ENCODE data around the gene PCED1A. TPM values are rescaled to one million over a fixed set of nuclear protein-coding genes. Genes with fewer than 3 reads are reported as not detected.

The PCED1A gene
- total RNA-seq, 1 donor from 2014 or later = 53.2 TPM

GRCh38 chr20:2816583-2817340, 23.7 kb downstream of the PCED1A start:
- TF ChIP-seq, protein P1, sequence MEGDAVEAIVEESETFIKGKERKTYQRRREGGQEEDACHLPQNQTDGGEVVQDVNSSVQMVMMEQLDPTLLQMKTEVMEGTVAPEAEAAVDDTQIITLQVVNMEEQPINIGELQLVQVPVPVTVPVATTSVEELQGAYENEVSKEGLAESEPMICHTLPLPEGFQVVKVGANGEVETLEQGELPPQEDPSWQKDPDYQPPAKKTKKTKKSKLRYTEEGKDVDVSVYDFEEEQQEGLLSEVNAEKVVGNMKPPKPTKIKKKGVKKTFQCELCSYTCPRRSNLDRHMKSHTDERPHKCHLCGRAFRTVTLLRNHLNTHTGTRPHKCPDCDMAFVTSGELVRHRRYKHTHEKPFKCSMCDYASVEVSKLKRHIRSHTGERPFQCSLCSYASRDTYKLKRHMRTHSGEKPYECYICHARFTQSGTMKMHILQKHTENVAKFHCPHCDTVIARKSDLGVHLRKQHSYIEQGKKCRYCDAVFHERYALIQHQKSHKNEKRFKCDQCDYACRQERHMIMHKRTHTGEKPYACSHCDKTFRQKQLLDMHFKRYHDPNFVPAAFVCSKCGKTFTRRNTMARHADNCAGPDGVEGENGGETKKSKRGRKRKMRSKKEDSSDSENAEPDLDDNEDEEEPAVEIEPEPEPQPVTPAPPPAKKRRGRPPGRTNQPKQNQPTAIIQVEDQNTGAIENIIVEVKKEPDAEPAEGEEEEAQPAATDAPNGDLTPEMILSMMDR (IDR thresholded peaks at IDR 0.05) = no peak
- no peak overlapping the region for H3K4me3 Mint-ChIP-seq
- H3K27me3 Mint-ChIP-seq = peaks cover 59% of the 10 kb centered on the region
- DNase-seq = no peak
- H3K9me3 Mint-ChIP-seq = peaks cover 8% of the 10 kb centered on the region
- no peak overlapping the region for H3K27ac Mint-ChIP-seq
- intact Hi-C loops (cut with micrococcal nuclease) = no loop called here
- no peaks in the 10 kb centered on the region for H3K36me3 Mint-ChIP-seq (ENCODE audit: low read depth)
- ChIA-PET CTCF (no interaction called here), POLR2A (no interaction called here)
- ATAC-seq (ENCODE audit: low read depth) = no peak
- H3K4me1 Mint-ChIP-seq = peaks cover 1% of the 10 kb centered on the region

- Mint-ChIP-seq H3K36me3 (ENCODE audit: low read depth) (no peaks in the 10 kb centered on the region), H3K4me3 (no peak within 1 kb of the TSS), H3K27ac (no peak within 1 kb of the TSS), H3K9me3 (peaks cover 8% of the 10 kb centered on the region), H3K27me3 (peaks cover 60% of the 10 kb centered on the region), H3K4me1 (no peaks in the 10 kb centered on the region)
- ATAC-seq (ENCODE audit: low read depth) = no peak
- POLR2A ChIA-PET = no interaction called here
- TF ChIP-seq, protein P1 (IDR thresholded peaks at IDR 0.05) = no peak
- no peak for DNase-seq
- CTCF ChIA-PET = no interaction called here
- intact Hi-C loops (cut with micrococcal nuclease) = no loop called here
Measured at GRCh38 chr20:2816030-2816582, 24.3 kb downstream of the PCED1A start, which contains the start of gene TMEM239. TSS of gene TMEM239 (plus strand) at chr20:2816364. CDS start at chr20:2816555, 191 bp downstream.

GRCh38 chr20:2815242-2815900, 25.1 kb downstream of the PCED1A start:
- CTCF ChIA-PET = no interaction called here
- H3K4me3 Mint-ChIP-seq = no peak overlapping the region
- intact Hi-C loops (cut with micrococcal nuclease) = no loop called here
- DNase-seq (no peak), ATAC-seq (ENCODE audit: low read depth) (no peak)
- H3K27ac Mint-ChIP-seq = no peak overlapping the region
- TF ChIP-seq, protein P1 (IDR thresholded peaks at IDR 0.05) = no peak
- peaks cover 60% of the 10 kb centered on the region for H3K27me3 Mint-ChIP-seq
- no peaks in the 10 kb centered on the region for H3K4me1 Mint-ChIP-seq
- peaks cover 8% of the 10 kb centered on the region for H3K9me3 Mint-ChIP-seq
- no peaks in the 10 kb centered on the region for H3K36me3 Mint-ChIP-seq (ENCODE audit: low read depth)
- POLR2A ChIA-PET = no interaction called here

DNA sequence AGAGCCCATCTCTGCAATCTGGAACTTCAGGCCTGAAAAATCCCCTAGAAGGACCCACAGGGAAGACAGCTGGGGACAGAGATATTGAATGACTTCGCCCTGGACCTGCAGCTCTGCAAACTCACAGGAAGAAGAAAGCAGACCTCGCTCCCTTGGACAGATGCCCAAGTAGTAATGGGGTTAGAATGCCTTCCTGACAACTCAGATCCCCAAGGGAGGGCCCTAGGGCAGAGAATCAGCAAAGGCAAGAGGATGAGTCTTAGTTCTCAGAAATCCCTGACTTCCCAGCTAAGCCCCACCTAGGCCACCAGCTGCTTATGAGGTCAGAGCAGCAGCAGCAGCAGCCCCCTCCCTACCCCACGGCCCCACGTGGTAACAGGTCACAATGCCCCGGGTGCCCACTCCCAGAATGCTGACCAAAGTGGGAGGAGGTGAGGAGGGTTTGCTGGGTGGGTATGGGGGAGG, 25.8 kb downstream of the PCED1A start, which contains the start of gene C20orf141:
Gene C20orf141, plus strand, starts transcription at position 401 of the 465 bp plus-strand sequence. CDS start 198 bp downstream, outside the sequence.
- ChIA-PET CTCF (no interaction called here), POLR2A (no interaction called here)
- Mint-ChIP-seq H3K4me3 (no peak within 1 kb of the TSS), H3K27ac (no peak within 1 kb of the TSS), H3K9me3 (peaks cover 8% of the 10 kb centered on the region), H3K36me3 (ENCODE audit: low read depth) (no peaks in the 10 kb centered on the region), H3K27me3 (peaks cover 54% of the 10 kb centered on the region), H3K4me1 (no peaks in the 10 kb centered on the region)
- DNase-seq (no peak), ATAC-seq (ENCODE audit: low read depth) (no peak)
- intact Hi-C loops (cut with micrococcal nuclease) = no loop called here
- TF ChIP-seq, protein P1 (IDR thresholded peaks at IDR 0.05) = no peak

DNA sequence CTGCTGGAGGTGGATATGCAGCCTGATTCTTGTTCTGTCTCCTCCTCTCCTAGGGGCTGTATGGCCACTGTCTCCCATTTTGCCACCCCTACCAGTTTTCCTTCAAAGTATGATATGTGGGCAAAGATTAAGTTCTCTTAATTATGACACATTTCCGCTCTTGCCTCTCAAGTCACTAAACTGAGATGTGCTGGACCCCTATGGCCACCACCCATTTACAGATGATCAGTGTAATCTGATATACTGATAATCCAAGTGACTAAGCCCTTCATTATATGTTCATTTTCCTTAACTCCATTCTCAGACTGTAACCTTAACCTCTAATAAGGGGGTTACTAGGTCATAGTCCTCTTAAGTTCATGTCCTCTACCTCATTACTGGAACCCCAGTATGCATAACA, 26.4 kb downstream of the PCED1A start:
- TF ChIP-seq, protein P1 (IDR thresholded peaks at IDR 0.05) = no peak
- DNase-seq = no peak
- H3K4me3 Mint-ChIP-seq = no peak overlapping the region
- no peak for ATAC-seq (ENCODE audit: low read depth)
- ChIA-PET CTCF (no interaction called here), POLR2A (no interaction called here)
- no peaks in the 10 kb centered on the region for H3K4me1 Mint-ChIP-seq
- intact Hi-C loops (cut with micrococcal nuclease) = no loop called here
- peaks cover 52% of the 10 kb centered on the region for H3K27me3 Mint-ChIP-seq
- H3K9me3 Mint-ChIP-seq = peaks cover 8% of the 10 kb centered on the region
- no peaks in the 10 kb centered on the region for H3K36me3 Mint-ChIP-seq (ENCODE audit: low read depth)
- H3K27ac Mint-ChIP-seq = no peak overlapping the region
